Measurements from ENCODE around the gene ARRB1.
A peak's percentile ranks its signal among the peaks of the same experiment; 100 is the strongest.

The ARRB1 gene

GRCh38 chr11:75265851-75266531 lies 85.5 kb downstream of the ARRB1 start:
- peak in 3 of 10 donors; percentile 7 to 76 (median 46) for DNase-seq
- intact Hi-C loops (cut with DNase I), result no loop called here

- peak in 2 of 10 donors; percentile 10 to 59 for DNase-seq
- intact Hi-C loops (cut with DNase I), result no loop called here
Measured at GRCh38 chr11:75264971-75265370, 86.5 kb downstream of the ARRB1 start.

- intact Hi-C loops (cut with DNase I), result no loop called here
- DNase-seq, result peak in 2 of 10 donors; percentile 40
Measured at GRCh38 chr11:75264356-75264755, 87.1 kb downstream of the ARRB1 start.

GRCh38 chr11:75263944-75264349 lies 87.5 kb downstream of the ARRB1 start:
- peak in 2 of 10 donors; percentile 42 to 82 for DNase-seq
- intact Hi-C loops (cut with DNase I), result no loop called here

- DNase-seq, result peak in 2 of 10 donors; percentile 56 to 79
- intact Hi-C loops (cut with DNase I), result no loop called here
Measured at GRCh38 chr11:75262961-75263852, 88.3 kb downstream of the ARRB1 start.

GRCh38 chr11:75262436-75262835 lies 89.0 kb downstream of the ARRB1 start:
- DNase-seq, result peak in 3 of 10 donors; percentile 9 to 49 (median 42)
- intact Hi-C loops (cut with DNase I), result no loop called here

GRCh38 chr11:75261902-75262361 lies 89.5 kb downstream of the ARRB1 start:
- peak in 2 of 10 donors; percentile 13 to 66 for DNase-seq
- intact Hi-C loops (cut with DNase I), result no loop called here

- intact Hi-C loops (cut with DNase I), result no loop called here
- peak in 2 of 10 donors; percentile 35 to 39 for DNase-seq
Measured at GRCh38 chr11:75260396-75261170, 90.9 kb downstream of the ARRB1 start.

- no peak for DNase-seq
- intact Hi-C loops (cut with DNase I), result no loop called here
Measured at GRCh38 chr11:75254326-75254725, 97.1 kb downstream of the ARRB1 start.

- intact Hi-C loops (cut with DNase I), result loop anchor here (2.0 kb wide), 2 partner anchors 109 to 321 kb away; no protein-coding TSS in a partner anchor
Measured at GRCh38 chr11:75249704-75250103, 101.8 kb downstream of the ARRB1 start.

GRCh38 chr11:75248924-75249256 lies 102.6 kb downstream of the ARRB1 start:
- peak in 1 of 10 donors; percentile 31 for DNase-seq
- intact Hi-C loops (cut with DNase I), result loop anchor here (1.0 to 2.0 kb wide), 3 partner anchors 108 to 320 kb away; no protein-coding TSS in a partner anchor

More at GRCh38 chr11:75249704-75250103, 101.8 kb downstream of the ARRB1 start:
- DNase-seq, result peak in 2 of 10 donors; percentile 15 to 34

- intact Hi-C loops (cut with DNase I), result no loop called here
- DNase-seq, result peak in 1 of 10 donors; percentile 27
Measured at GRCh38 chr11:75246671-75247350, 104.7 kb downstream of the ARRB1 start.

GRCh38 chr11:75246006-75246670 lies 105.3 kb downstream of the ARRB1 start:
- DNase-seq, result peak in 1 of 10 donors; percentile 51
- intact Hi-C loops (cut with DNase I), result no loop called here

GRCh38 chr11:75245356-75246005 lies 106.0 kb downstream of the ARRB1 start:
- peak in 2 of 10 donors; percentile 11 to 47 for DNase-seq

GRCh38 chr11:75244052-75244814 lies 107.2 kb downstream of the ARRB1 start:
- intact Hi-C loops (cut with DNase I), result no loop called here
- peak in 2 of 10 donors; percentile 69 for DNase-seq

More at GRCh38 chr11:75245356-75246005, 106.0 kb downstream of the ARRB1 start:
- intact Hi-C loops (cut with DNase I), result no loop called here

GRCh38 chr11:75242722-75243600 lies 108.5 kb downstream of the ARRB1 start:
- DNase-seq, result peak in 2 of 10 donors; percentile 45 to 49
- intact Hi-C loops (cut with DNase I), result no loop called here
